NCI-H774 (cell line): ENCODE data around the gene NDRG2.
A peak's percentile ranks its signal among the peaks of the same experiment; 100 is the strongest.
"Not testable (repeated sequence)": the region's sequence is repeated elsewhere in the genome, so short reads cannot be mapped to it uniquely, and the experiment has no call there.

ENCODE experiments used
- DNase-seq: peaks from one replicate; lab custom pipeline; 2025; lab: John Stamatoyannopoulos, UW

Gene NDRG2

GRCh38 chr14:21055432-21056117, 30.7 kb upstream of the NDRG2 start:
- DNase-seq = no peak

- no peak for DNase-seq
Measured at GRCh38 chr14:21054768-21055145, 29.9 kb upstream of the NDRG2 start.

- DNase-seq = no peak
Measured at GRCh38 chr14:21054123-21054767, 29.4 kb upstream of the NDRG2 start.

GRCh38 chr14:21053184-21054122, 28.6 kb upstream of the NDRG2 start:
- DNase-seq = no peak

GRCh38 chr14:21050597-21050996, 25.7 kb upstream of the NDRG2 start:
- no peak for DNase-seq

GRCh38 chr14:21049271-21049673, 24.4 kb upstream of the NDRG2 start:
- DNase-seq = no peak

GRCh38 chr14:21048638-21049037, 23.8 kb upstream of the NDRG2 start:
- DNase-seq = no peak

- DNase-seq = no peak
Measured at GRCh38 chr14:21047378-21047781, 22.5 kb upstream of the NDRG2 start.

GRCh38 chr14:21043974-21044618, 19.2 kb upstream of the NDRG2 start:
- DNase-seq = no peak

GRCh38 chr14:21043387-21043973, 18.6 kb upstream of the NDRG2 start:
- no peak for DNase-seq

GRCh38 chr14:21042918-21043317, 18.1 kb upstream of the NDRG2 start:
- DNase-seq = no peak

- DNase-seq = no peak
Measured at GRCh38 chr14:21041676-21042433, 17.0 kb upstream of the NDRG2 start, which contains the start of gene RNASE7. TSS of gene RNASE7 (plus strand) at chr14:21042362. CDS start at chr14:21042993, 631 bp downstream.

GRCh38 chr14:21040941-21041340, 16.1 kb upstream of the NDRG2 start:
- not testable (repeated sequence) for DNase-seq

- DNase-seq = no peak
Measured at GRCh38 chr14:21040370-21040925, 15.6 kb upstream of the NDRG2 start.

- peak; percentile 21 for DNase-seq
Measured at GRCh38 chr14:21039585-21040369, 14.9 kb upstream of the NDRG2 start.

- peak; percentile 52 for DNase-seq
Measured at GRCh38 chr14:21038441-21039422, 13.9 kb upstream of the NDRG2 start.

- DNase-seq = no peak
Measured at GRCh38 chr14:21037156-21037555, 12.3 kb upstream of the NDRG2 start.

GRCh38 chr14:21036751-21037150, 11.9 kb upstream of the NDRG2 start:
- no peak for DNase-seq

GRCh38 chr14:21034707-21035106, 9.8 kb upstream of the NDRG2 start, which contains the start of gene RNASE13:
TSS of gene RNASE13 (minus strand) at chr14:21034807. CDS start at chr14:21034288, 519 bp downstream.
- DNase-seq = no peak
